ENCODE measurements around the gene FAM186B. TPM values are rescaled to one million over a fixed set of nuclear protein-coding genes. Genes with fewer than 3 reads are reported as not detected.

FAM186B gene
- polyA plus RNA-seq, 2 of the 4 experiments (the other 2 are of a cell fraction): 0.04 to 0.08 TPM

DNA sequence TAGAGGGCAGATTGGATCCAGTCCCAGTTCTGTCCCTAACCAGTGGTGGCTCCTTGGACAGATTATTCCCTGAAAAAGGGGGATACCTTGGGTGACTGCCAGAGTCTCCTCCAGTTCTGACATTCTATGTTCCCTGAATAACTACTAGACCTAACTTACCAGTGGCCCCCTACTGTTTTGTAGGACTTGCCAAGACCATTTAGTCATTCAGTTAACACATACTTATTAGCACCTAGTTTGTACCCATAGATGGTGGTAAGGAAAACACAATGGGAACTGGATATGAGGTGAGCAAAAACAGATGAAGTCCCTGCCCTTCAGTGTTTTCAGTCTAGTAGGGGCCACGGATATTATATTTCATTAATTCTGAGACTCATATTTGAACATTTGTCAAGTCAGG lies 21.4 kb upstream of the FAM186B start (continued):
- TF ChIP-seq CBX2 (IDR thresholded peaks at IDR 0.05; ENCODE audit: borderline replicate concordance, low read depth) (no peak), FOSB (CRISPR knock-in tag; IDR thresholded peaks at IDR 0.05) (no peak), ZFP36 (IDR thresholded peaks at IDR 0.05; ENCODE audit: borderline replicate concordance, partially characterized antibody) (no peak)

DNA sequence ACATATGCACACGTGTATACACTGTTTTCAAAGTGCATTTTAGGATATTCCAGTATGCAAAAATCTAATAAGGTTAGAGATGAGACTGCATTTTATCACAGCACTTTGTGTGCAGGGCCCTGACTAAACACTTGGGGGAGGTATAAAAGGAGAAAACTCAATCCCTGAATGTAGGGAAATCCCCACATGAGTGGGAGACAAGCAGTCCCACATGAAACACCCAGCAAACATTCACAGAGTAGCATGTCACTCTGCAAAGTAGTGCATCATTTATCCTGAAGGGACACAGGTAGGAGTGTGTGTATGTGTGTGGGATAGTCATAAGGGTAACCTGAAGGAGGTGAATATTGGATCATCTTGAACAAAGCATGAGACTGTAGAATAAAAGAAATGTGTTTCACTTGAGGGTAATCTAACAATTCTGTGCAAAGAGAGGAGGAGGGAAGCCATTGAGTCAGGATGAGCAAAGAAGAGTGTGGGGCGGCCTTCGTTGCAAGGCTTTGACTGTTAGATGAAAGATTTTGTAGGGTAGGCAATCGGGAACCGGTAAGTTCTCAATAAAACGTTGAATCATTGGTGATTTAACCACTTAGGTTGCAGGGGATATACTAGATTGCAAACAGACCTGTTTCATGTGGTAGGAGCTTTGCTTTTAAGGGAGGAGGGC lies 20.9 kb upstream of the FAM186B start:
- DNase-seq (ENCODE audit: low read depth in 1 of 2, low spot score in 1 of 2) (peak in 1 of 2 experiments; percentile 22), ATAC-seq (no peak), FAIRE-seq (no peak)
- no peaks in the 10 kb centered on the region for H3K9me3 ChIP-seq
- CTCF ChIA-PET: interaction anchor here (1.1 to 4.4 kb wide), 4 partner anchors 11 to 284 kb away, joined by 3 to 35 read pairs (median 6); no protein-coding TSS in a partner anchor
- POLR2A ChIA-PET: no interaction called here
- TF ChIP-seq ESRRA (IDR thresholded peaks at IDR 0.05; ENCODE audit: borderline replicate concordance, low read length): no peak
- TF ChIP-seq JUN (IDR thresholded peaks at IDR 0.05): no peak
- TF ChIP-seq CBX2 (IDR thresholded peaks at IDR 0.05; ENCODE audit: borderline replicate concordance, low read depth): no peak
- no peak for TF ChIP-seq ZNF302 (CRISPR knock-in tag; IDR thresholded peaks at IDR 0.05)
- no peak for TF ChIP-seq SMC3 (IDR thresholded peaks at IDR 0.05)
- no peak for TF ChIP-seq KDM5A (IDR thresholded peaks at IDR 0.05)
- no peak for TF ChIP-seq NPAS2 (CRISPR knock-in tag; IDR thresholded peaks at IDR 0.05; ENCODE audit: borderline replicate concordance)
- TF ChIP-seq HOXB13 (CRISPR knock-in tag; IDR thresholded peaks at IDR 0.05; ENCODE audit: low read depth): no peak
- TF ChIP-seq CHD4 (IDR thresholded peaks at IDR 0.05; ENCODE audit: borderline replicate concordance): no peak
- TF ChIP-seq, protein P1, sequence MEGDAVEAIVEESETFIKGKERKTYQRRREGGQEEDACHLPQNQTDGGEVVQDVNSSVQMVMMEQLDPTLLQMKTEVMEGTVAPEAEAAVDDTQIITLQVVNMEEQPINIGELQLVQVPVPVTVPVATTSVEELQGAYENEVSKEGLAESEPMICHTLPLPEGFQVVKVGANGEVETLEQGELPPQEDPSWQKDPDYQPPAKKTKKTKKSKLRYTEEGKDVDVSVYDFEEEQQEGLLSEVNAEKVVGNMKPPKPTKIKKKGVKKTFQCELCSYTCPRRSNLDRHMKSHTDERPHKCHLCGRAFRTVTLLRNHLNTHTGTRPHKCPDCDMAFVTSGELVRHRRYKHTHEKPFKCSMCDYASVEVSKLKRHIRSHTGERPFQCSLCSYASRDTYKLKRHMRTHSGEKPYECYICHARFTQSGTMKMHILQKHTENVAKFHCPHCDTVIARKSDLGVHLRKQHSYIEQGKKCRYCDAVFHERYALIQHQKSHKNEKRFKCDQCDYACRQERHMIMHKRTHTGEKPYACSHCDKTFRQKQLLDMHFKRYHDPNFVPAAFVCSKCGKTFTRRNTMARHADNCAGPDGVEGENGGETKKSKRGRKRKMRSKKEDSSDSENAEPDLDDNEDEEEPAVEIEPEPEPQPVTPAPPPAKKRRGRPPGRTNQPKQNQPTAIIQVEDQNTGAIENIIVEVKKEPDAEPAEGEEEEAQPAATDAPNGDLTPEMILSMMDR (IDR thresholded peaks at IDR 0.05): no peak
- no peak for TF ChIP-seq NFE2L2 (conservative IDR thresholded peaks at IDR 0.05; ENCODE audit: low read length)
- no peak for TF ChIP-seq MYC (IDR thresholded peaks at IDR 0.05; ENCODE audit: borderline replicate concordance, low read length)
- no peak for TF ChIP-seq GATA3 (IDR thresholded peaks at IDR 0.05; ENCODE audit: borderline replicate concordance)
- TF ChIP-seq, protein P2, sequence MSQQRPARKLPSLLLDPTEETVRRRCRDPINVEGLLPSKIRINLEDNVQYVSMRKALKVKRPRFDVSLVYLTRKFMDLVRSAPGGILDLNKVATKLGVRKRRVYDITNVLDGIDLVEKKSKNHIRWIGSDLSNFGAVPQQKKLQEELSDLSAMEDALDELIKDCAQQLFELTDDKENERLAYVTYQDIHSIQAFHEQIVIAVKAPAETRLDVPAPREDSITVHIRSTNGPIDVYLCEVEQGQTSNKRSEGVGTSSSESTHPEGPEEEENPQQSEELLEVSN (IDR thresholded peaks at IDR 0.05; ENCODE audit: borderline replicate concordance, low read depth): no peak
- no peak overlapping the region for H3K27ac ChIP-seq
- 88% methylated on average over 6 of the region's 6 CpGs for WGBS (ENCODE audit: missing lambda C conversion rate)
- peaks cover 39% of the 10 kb centered on the region for H3K4me1 ChIP-seq
- H3K4me3 ChIP-seq: no peak overlapping the region
- H3K4me2 ChIP-seq: no peak overlapping the region

DNA sequence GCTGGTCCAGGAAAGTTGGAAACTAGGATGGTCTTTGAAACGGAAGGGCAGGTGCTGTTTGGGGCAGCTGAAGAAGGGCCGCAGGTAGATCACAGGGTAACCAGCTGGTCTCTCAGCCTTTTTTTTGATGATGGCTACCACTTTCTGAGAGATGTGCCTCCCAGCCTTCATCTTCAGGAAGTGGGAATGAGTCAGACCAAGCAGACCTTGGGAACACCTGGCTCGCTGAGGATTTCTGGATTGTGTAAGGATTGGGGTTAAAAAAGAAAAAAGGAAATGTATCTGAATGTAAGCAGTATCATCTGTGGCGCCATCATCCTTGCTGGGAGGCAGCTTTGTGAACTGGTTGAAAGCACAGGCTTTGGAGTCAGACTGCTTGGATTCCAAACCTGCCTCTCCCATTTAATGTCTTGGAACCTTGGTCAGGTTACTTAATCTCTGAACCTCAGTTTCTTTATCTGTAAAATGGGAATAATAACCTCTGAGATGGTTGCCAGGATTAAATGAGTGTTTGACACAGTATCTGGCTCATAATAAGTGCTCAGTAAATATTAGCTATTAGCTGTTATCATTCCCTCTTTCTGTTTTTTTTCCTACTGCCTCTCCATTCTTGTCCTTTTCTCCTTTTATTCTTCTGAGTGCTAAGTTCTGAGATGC lies 19.6 kb upstream of the FAM186B start:
- no peaks in the 10 kb centered on the region for H3K9me3 ChIP-seq
- H3K4me2 ChIP-seq: peak overlapping the region; percentile 14; the same call in 2 of the 3 replicates
- POLR2A ChIA-PET: no interaction called here
- H3K4me1 ChIP-seq: peaks cover 39% of the 10 kb centered on the region
- FAIRE-seq (no peak), DNase-seq (ENCODE audit: low read depth in 1 of 2, low spot score in 1 of 2) (peak; percentile 31 to 39), ATAC-seq (no peak)
- WGBS (ENCODE audit: missing lambda C conversion rate): 72% methylated on average over 4 of the region's 4 CpGs
- CTCF ChIA-PET: interaction anchor here (0.6 to 4.4 kb wide), 6 partner anchors 9 to 1200 kb away, joined by 3 to 35 read pairs (median 4); no protein-coding TSS in a partner anchor
- no peak overlapping the region for H3K4me3 ChIP-seq
- no peak for TF ChIP-seq HEYL (CRISPR knock-in tag; IDR thresholded peaks at IDR 0.05)
- 0 out of 2 replicates have a peak, but pooled peaks have one; percentile 12 for TF ChIP-seq KDM1A (IDR thresholded peaks at IDR 0.05; ENCODE audit: low read depth)
- H3K27ac ChIP-seq: peak overlapping the region in 1 of 2 experiments; percentile 27; a peak in 1 of 6 replicates

Measured in A549 (cell line).